ENCODE measurements around the gene SYT13. TPM values are rescaled to one million over a fixed set of nuclear protein-coding genes. Genes with fewer than 3 reads are reported as not detected.

Gene SYT13
- total RNA-seq, 1 donor from 2014 or later: not detected

DNA sequence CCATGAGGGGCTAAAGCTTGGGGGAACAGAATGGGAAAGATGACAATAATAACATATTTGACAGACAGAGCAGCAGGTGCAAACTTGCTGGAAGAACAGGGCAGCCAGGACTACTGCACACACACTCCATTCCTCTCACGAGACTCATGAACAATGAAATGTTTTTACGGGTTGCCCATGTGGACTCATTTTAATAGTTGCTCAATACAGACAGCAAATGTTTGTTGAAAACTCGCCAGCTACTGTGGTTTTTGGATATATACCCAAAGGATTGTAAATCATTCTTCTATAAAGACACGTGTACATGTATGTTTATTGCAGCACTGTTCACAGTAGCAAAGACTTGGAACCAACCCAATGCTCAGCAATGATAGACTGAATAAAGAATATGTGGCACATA is 10.3 kb downstream of the SYT13 start:
- DNase-seq (ENCODE audit: low read depth, low spot score): no peak

DNA sequence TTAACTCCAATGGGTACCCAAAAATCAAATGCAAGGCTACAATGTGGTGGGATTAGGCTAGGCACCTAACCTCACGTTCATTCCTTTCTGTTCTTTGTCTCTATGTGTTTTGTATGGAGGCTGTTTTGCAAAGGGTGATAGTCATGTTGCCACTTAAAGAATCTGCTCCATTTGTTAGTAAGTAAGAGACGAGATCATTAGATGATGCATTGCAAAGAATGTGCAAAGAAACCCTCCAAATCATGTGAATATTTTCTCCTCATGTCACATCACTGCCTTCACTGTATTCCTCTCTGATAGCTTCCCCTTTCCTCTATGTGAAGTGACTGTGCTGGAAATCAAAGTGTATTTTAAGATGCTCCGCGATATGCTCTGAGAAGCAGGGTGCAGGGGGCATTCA is 11.9 kb downstream of the SYT13 start:
- no peak for DNase-seq (ENCODE audit: low read depth, low spot score)

DNA sequence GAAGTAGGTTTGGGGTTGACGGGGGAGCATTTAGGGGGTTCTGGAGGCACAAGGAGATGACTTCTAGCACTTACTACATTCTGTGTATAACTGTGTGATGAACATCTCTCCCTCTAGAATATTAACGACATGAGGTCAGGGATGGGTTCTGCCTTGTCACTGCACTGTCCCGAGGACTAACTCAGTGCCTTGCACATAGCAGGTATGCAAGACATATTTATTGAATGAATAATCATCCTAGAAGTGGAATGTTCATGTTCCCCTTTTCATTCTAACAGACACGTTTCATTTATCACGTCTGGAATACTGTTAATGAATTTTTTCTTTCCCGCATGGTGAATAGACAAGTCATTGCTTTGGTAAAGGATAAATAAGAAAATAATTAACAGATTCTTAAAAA is 12.6 kb downstream of the SYT13 start:
- DNase-seq (ENCODE audit: low read depth, low spot score): no peak

DNA sequence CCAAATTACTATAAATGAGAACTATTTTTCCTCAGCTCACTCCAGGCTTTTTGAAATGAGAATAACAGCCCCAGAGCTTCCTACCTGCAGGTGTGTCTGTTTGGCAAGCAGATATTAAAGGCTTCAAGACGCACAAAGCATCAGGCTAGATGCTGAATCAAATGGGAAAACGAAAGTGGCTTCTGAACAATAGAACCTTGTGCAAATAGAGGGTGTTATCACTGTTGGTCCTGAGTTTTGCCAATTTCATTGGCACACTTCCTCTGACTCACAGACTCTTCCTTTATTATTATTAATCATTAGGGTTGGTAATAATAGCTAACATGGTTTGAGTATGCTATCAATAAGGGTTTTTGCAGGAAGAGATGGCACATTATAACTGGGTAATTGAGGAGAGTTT is 13.4 kb downstream of the SYT13 start:
- no peak for DNase-seq (ENCODE audit: low read depth, low spot score)

DNA sequence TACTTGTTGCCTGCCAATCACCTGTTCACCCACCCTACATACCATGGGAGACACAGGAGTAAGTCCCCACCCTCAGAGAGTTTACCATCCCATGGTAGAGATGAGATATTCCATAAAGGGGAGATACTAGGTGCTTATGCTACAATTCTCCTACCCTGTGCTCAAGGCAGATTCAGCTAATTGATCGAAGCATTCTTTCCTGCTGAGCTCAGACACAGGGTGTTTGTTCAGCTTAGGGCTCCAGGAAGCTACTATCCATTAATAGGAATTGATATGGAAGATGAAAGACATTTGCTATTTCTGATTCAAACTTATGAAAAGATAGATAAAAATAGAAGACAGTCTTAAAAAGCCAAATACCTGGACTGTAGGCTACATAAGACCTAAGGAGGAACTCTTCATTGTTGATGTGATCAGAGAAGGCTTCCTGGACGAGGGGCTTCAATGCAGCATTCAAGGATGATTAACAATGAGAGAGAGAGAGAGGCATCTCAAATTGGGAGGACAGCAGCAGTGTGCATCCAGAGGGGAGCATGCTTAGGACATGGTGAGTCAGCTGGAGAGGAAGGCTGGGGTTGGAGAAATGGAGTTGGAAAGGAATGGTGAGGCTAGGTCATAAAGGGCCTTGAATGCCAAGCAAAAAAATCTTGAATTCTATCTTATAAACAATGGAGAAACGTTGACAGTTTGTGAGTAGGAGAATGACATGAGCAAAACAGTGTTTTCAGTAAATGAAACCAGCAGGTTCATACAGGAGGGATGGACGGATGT is 15.0 kb downstream of the SYT13 start:
- no peak for DNase-seq (ENCODE audit: low read depth, low spot score)

DNA sequence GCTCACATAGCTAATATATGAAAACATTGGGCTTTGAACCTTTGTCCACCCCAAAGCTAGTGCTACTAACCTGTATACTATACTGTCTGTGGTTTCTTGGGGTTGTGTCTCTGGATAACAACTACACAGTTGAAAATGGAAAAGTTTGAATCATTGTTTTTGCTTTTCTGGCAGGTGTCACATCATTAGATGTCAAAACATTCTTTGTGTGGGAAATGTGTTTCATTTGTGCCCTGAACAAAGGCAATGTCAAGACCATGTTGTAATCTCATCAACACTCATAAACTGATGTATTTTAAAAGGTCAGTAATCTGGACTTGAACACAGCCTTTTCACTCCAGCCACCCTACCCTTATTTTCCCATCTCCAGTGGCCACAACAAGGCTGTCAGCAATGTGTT is 16.5 kb downstream of the SYT13 start:
- DNase-seq (ENCODE audit: low read depth, low spot score): no peak

DNA sequence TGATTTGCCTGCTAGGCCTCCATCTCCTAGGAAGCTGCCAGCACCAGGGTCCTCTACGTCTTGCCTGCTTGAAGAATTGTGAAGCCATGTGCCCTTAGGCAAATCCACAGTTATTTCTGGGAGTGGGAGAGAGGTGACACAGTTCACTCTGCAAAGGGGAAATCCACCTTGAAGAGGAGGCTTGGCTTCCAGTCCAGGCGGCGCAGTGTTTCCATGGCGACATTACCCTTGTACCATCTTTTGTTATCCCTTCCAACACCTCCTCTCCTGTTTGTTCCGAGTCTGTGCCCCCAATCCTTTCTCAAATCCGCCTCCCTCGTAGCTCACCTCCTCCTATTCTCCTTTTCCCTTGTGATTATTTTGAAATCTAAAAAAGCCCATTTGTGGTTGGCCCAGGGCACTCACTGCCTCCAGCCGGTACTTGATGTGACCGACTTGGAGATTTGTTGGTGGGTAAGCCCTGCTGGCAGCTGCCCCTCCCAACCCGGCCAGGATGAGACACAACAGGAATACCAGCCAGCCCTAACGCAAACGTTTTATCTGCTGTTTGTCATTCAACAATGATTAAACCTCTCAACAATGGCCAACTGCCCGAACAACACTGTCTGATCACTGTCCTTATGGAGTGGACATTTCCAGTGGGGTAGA is 18.4 kb downstream of the SYT13 start:
- no peak for DNase-seq (ENCODE audit: low read depth, low spot score)

DNA sequence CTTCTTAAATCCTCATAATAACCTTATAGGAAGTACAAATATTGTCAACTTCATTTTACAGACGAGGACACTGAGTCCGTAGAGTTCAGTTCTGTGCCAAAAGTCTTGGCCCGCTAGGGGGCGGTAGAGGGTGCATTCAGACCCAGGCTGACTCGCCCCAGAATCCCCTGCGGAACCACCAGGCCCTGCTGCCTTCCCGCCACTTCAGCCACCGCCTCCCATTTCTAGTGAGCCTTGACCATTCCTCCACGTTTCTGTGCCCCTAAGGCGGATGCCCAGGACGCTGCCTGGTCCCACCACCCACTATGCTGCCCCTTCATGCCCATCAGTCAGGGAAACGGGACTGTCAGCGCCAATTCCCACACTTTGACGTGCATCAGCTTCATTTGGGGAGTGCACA is 19.1 kb downstream of the SYT13 start:
- DNase-seq (ENCODE audit: low read depth, low spot score): no peak

DNA sequence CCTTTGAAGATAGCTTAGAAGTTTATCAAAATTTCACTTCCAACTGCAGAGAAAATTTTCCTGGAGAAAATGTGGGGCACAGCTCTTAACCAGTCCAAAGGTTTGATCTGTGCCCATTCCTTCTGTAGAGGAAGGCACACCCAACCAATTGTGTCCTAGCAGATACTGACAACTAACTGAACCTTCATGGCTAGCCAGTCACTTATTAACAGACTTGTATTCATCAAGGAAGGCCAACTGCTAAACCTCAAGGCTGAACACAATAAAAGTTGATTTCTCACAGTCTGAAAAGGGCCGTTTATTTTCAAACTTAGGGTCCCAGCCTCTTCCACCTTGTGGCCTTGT is 19.5 kb downstream of the SYT13 start:
- no peak for DNase-seq (ENCODE audit: low read depth, low spot score)

DNA sequence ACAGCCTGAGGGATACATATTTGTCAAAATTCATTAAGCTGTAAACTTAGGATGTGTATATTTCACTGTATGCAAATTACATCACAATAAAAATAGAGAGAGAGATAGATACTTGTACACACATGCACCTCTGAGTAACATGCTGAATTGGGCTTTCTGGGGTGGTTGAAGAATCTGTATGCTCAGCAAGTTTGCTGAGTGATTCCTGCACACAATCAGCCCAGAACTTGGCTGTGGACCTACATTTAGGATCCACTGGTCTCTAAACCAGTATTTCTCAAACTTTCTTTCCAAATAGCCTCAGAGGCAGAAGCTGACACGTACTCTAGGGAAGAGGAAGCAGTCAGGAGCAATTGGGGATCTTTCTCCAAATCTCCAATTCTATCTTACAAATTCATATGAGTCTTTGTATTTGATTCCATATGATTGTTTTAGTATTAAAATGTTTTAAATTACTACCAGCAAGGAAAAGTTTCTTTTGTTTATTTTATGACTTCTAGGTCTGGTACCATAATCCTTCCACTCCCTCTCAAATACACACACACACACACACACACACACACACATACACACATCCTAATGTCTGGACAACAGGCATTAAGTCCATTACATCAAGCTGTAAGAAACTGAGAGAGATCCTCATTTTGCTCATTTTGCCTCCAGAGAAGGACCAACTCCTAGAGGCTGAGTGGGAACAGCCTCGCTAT is 20.0 kb downstream of the SYT13 start:
- no peak for DNase-seq (ENCODE audit: low read depth, low spot score)

DNA sequence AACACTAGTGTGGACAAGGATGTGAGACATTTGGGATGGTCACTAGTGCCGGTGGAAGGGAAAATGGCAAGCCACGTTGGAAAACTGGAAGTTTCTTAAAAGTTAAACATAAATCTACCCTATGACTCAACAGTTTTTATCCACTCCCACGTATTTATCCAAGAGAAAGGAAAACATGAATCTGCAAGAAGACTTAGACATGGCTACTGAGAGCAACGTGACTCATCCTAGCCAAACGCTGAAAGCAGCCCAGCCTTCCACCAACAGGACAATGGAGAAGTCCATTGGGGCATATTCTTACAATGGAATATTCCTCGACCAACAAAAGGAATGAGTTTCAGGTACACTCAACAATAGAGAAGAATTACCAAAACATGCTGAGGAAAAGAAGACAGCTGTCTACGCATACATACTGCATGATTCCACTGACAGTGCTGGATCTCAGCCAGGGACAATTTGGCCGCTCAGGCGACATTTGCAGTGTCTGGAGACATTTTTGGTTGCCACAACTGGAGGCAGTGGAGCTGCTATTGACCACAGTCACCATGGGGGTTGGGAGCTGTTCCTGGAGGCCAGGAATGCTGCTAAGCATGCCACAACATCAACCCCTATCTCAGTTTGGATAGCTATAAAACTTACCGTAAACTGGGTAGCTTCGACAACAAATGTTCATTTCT is 21.2 kb downstream of the SYT13 start:
- peak; percentile 60 for DNase-seq (ENCODE audit: low read depth, low spot score)

DNA sequence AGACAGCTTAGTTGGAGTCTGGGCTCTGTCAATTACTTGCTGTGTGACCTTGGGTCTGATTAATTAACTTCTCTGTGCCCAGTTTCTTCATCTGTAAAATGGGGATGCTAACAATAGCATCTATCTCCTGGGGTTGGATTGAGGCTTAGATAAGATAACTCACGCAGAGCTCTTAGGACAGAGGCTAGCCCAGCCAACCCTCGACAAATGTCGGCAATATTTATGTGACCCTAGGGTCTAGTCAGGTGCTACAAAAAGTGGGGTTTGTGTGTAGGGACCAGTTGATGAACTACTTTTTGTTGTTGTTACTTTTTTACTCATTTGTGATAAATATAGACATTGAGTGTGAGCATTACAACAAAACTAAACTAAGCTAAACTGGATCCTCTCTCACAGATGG is 22.4 kb downstream of the SYT13 start:
- DNase-seq (ENCODE audit: low read depth, low spot score): no peak

DNA sequence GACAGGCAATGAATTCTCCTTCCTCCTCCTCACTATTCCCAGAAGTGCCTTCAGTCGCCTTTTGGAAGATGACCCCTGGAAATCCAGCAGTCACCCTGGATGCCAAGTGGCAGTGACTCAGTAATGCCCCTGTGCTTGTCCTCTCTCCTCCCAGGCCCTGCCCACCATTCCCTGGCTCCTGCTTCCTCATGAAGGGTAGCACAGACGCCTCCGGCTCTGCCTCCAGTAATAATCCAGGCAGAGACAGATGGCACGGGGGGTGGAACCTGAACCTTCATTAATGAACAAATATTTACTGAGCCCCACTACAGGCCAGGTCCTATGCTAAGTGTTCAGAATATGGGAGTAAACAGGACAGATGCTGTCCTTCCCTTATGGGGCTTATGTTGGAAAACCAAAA is 23.2 kb downstream of the SYT13 start:
- DNase-seq (ENCODE audit: low read depth, low spot score): no peak

DNA sequence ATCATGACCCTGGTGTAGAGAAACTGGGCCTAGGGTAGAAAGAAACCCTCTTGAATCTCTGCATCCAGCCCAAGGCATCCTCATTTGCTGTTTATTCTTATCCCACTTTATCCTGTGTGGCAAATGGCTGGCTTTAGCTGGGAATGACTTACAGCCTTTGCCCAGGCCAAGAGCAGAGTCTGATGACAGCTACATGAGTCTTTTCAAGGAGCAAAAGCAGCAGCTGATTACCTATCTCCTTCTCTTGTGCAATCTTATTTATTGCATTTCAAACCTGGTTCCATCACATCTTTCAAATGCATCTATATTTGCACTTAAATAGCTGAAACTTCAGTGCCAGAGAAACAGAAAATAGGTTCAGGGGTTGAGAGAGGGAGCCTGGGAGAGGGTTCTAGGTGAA is 26.1 kb downstream of the SYT13 start:
- DNase-seq (ENCODE audit: low read depth, low spot score): no peak

DNA sequence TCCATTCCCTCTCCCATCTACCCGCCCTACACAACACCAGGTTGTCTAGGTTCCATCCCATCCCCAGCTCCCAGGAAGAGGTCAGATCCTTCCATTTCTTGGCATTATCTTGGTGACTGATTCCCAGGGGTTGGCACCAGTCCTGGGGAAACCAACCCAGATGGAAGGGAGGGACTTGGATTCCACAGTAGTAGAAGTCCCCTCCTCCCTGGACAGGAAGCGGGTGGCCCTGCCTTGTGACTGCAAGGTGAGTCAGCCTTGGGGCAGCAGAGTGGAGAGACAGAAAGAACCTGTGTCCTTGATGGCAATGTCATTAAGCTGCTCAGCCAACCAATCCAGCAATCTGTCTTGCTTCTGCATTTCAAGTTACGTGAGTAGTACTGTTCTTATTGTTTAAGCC is 26.5 kb downstream of the SYT13 start:
- DNase-seq (ENCODE audit: low read depth, low spot score): no peak

DNA sequence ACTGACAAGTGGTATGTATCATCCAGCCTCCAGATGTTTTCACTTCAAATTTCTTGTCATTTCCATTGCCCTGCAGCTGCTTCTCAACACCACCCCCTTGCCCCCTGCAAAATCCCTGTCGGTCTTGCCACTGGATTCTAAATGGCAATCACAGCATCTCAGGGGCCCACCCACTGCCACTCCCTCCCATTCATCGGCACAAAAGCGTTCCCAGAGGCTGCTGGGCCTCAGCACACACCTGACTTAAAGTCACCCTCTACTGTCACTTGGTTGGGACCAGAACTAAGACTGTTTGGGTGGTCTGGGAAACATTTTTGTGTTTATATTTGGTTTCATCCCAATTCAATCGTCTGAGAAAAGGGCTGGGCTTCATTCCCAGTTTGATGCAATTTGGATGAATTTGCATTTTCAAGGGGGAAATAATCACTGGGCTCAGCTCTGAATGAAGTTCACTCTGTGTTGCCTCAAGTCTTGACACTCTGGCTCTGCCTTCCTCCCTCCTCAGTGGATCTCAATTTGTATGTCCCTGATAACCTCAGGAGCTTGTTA is 27.1 kb downstream of the SYT13 start:
- DNase-seq (ENCODE audit: low read depth, low spot score): no peak

DNA sequence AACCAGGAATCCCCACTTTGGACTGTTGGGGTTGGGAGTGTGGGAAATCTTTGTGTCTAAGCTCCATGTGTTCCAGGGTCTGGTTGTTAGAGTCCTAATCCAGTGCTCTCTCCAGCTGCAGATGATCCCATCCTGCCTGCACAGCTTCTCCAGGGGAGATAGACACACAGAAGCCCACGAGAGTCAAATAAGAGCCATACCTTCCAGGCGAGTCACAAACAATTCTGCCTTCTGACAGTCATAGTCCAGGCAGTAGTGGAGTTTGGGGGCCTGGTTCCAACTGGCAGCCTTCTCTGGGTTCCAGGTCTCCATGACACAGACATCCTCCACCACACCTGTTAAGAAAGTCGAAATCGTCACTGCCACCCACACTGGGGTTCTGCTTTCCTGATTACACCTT is 32.1 kb downstream of the SYT13 start:
- no peak for DNase-seq (ENCODE audit: low read depth, low spot score)

DNA sequence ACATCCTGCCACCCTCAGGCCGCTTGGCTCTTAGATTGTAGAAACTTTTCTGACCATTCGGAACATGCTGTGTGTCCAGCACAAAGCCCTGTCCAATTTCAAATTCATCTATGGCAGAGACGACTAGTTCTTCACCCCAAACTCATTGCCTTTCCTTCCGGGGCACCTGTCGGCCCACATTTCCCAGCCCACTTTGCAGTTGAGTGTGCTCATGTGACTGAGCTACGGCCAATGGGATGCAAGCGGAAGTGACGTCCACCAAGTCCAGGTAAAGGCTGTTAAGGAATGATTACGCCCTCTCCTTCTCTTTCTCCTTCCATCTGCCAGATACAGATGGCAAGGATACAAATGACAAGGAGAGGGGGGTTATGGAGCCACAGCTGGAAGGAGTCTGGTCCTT is 32.5 kb downstream of the SYT13 start:
- no peak for DNase-seq (ENCODE audit: low read depth, low spot score)

DNA sequence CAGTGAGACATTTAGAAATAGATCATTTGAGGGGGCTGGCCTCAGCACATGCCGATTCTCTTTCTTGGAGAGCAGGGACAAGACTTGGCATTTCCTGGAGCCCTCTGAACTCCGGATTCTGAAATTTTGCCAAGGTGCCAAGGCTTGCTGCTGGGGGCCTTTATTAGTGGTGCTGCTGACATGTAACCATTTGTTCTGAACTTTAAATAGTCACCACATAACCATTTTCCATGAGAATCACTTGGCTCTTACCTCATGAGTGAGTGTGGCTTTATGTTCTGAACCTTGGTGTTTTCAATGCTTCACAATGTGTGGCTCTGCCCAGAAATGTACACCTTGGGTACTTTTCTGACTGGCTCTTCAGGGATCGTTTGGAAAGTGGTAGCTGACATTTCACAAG is 33.3 kb downstream of the SYT13 start:
- no peak for DNase-seq (ENCODE audit: low read depth, low spot score)

DNA sequence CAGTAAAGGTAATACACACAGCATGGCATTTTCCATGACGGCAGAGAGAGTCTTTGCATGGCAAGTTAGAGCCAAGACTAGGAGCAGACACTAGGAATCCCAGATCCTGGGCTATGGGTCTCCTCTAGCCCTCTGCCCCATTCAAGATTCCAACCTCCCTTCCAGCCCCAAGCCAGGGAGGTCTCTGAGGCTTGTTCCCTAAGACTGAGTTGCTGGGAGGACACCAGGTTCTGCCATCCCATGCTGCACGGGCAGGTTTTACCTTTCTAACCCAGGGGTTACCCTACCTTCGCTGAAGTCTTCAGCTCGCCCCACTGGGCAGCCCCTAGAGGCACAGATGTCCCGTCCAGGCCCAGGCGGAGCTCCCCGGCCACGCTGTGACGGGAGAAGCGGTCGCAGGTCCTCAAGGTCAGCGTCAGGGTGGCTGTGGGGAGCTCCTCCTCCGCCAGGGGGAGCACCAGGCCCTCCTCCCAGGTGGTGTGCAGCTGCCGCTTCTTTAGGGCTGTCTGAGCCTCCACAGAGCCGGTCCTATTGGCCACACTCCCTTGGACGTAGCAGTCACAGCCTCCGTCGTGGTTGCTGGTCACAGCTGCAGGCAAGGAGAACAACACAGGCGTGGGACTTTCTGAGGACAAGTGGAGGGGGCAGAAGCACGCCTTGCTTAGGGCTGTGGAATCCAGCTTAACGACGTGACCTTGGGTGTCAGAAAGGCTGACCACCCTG is 33.8 kb downstream of the SYT13 start:
- DNase-seq (ENCODE audit: low read depth, low spot score): no peak

DNA sequence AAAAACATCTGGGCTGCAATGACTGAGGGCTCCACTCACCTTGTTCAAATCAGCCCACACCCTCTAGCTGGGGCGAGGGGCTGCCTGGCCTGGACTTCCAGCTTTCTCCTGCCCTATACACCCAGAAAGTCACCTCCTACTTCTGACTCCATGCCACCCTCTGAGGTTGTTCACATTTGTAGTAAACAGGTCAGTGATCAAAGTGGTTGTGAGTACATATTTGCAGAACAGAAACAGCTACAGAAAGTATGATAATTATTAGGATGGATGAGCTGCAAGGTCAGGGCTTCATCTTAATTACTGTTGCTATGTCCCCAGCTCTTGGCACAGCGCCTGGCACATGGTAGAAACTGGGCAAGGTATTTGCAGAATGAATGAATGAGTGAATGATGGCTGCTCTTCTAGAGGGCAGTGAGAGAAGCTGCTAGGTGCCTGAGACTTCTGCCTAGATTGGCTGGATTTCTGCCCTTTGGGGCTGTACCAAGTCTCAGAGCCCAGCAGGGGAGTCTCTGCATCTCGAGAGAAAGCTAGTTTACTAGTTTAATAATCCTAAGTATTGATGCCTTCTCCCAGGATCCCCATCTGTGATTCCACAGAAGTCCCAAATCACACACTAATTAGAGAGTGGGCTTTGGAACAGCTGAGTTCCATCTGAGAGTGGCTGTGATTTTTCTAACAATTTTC is 36.0 kb downstream of the SYT13 start:
- DNase-seq (ENCODE audit: low read depth, low spot score): no peak

Data from pulmonary artery endothelial cell (primary cell).